ENCODE data around the gene DNMT1. TPM values are rescaled to one million over a fixed set of nuclear protein-coding genes. Genes with fewer than 3 reads are reported as not detected.

Gene DNMT1
- total RNA-seq, 1 experiment from 2014 or later = 383 TPM

DNA sequence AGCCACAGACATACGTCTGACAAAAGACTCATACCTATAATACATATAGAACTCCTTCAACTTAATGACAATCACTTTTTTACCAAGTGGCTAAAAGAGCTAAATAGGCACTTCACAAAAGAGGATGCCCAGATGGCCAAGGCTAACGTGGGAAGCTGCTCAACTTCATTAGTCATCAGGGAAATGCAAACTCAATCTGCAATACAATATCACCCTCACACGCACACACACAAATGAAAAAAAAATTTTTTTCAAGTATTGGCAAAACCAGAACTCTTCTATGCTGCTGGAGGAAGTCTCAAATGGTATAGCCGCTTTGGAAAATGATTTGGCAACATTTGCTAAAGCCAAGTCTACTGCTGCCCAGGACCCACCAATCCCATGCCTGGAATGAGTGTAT lies 14.6 kb upstream of the DNMT1 start:
- CTCF ChIA-PET = no interaction called here
- H3K36me3 ChIP-seq (ENCODE audit: insufficient read depth, low read length, poor library complexity, severe bottlenecking) = no peaks in the 10 kb centered on the region
- H3K9me3 ChIP-seq (ENCODE audit: low read depth, low read length, poor library complexity, severe bottlenecking) = no peaks in the 10 kb centered on the region
- H3K27me3 ChIP-seq (replicated peaks; ENCODE audit: insufficient read depth, low read depth, low read length, poor library complexity) = no peaks in the 10 kb centered on the region
- no peak overlapping the region for H3K4me3 ChIP-seq (ENCODE audit: low read depth, low read length, poor library complexity, severe bottlenecking)
- no peaks in the 10 kb centered on the region for H3K4me1 ChIP-seq (ENCODE audit: insufficient read depth, low read length, poor library complexity, severe bottlenecking)
- no peak for DNase-seq (ENCODE audit: low spot score)
- POLR2A ChIA-PET (ENCODE audit: low non-redundant PET) = interaction anchor here (0.7 kb wide), 1 partner anchor 57 kb away, joined by 7 read pairs; no protein-coding TSS in a partner anchor
- no TSS peak for BruUV-seq (replicated peaks)
- intact Hi-C loops (cut with micrococcal nuclease; ENCODE audit: unreplicated experiment) = no loop called here
- TF ChIP-seq EZH2 (IDR thresholded peaks at IDR 0.05; ENCODE audit: borderline replicate concordance, low read depth, low read length, poor library complexity, severe bottlenecking) = no peak
- TF ChIP-seq, protein P1, sequence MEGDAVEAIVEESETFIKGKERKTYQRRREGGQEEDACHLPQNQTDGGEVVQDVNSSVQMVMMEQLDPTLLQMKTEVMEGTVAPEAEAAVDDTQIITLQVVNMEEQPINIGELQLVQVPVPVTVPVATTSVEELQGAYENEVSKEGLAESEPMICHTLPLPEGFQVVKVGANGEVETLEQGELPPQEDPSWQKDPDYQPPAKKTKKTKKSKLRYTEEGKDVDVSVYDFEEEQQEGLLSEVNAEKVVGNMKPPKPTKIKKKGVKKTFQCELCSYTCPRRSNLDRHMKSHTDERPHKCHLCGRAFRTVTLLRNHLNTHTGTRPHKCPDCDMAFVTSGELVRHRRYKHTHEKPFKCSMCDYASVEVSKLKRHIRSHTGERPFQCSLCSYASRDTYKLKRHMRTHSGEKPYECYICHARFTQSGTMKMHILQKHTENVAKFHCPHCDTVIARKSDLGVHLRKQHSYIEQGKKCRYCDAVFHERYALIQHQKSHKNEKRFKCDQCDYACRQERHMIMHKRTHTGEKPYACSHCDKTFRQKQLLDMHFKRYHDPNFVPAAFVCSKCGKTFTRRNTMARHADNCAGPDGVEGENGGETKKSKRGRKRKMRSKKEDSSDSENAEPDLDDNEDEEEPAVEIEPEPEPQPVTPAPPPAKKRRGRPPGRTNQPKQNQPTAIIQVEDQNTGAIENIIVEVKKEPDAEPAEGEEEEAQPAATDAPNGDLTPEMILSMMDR (conservative IDR thresholded peaks at IDR 0.05; ENCODE audit: low read depth, low read length) = no peak
- H3K27ac ChIP-seq (ENCODE audit: low read depth, low read length, poor library complexity, severe bottlenecking) = no peak overlapping the region

DNA sequence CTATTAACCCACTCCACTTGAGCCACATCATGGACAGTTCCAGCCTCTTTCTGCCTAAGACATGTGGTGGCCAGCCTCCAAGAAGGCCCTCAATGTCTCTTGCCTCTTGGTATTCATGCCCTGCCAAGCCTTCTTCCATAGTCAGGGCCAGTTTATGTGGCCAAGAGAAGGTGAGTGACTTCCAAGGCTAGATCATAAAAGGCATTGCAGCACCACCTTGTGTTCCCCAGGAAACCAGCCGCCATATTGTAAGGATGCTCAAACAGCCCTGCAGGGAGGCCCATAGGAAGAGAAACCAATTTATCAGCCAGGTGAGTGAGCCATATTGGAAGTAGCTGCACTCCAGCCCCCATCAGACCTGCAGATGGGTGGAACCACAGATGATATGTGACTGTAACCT lies 12.3 kb upstream of the DNMT1 start:
- TF ChIP-seq, protein P1 (conservative IDR thresholded peaks at IDR 0.05; ENCODE audit: low read depth, low read length) = no peak
- no peak for TF ChIP-seq EZH2 (IDR thresholded peaks at IDR 0.05; ENCODE audit: borderline replicate concordance, low read depth, low read length, poor library complexity, severe bottlenecking)
- BruUV-seq (replicated peaks) = no TSS peak
- ChIA-PET CTCF (no interaction called here), POLR2A (ENCODE audit: low non-redundant PET) (no interaction called here)
- Histone ChIP-seq H3K4me1 (ENCODE audit: insufficient read depth, low read length, poor library complexity, severe bottlenecking) (no peaks in the 10 kb centered on the region), H3K36me3 (ENCODE audit: insufficient read depth, low read length, poor library complexity, severe bottlenecking) (no peaks in the 10 kb centered on the region), H3K27me3 (replicated peaks; ENCODE audit: insufficient read depth, low read depth, low read length, poor library complexity) (no peaks in the 10 kb centered on the region), H3K4me3 (ENCODE audit: low read depth, low read length, poor library complexity, severe bottlenecking) (no peak overlapping the region), H3K27ac (ENCODE audit: low read depth, low read length, poor library complexity, severe bottlenecking) (no peak overlapping the region), H3K9me3 (ENCODE audit: low read depth, low read length, poor library complexity, severe bottlenecking) (no peaks in the 10 kb centered on the region)
- intact Hi-C loops (cut with micrococcal nuclease; ENCODE audit: unreplicated experiment) = no loop called here
- DNase-seq (ENCODE audit: low spot score) = no peak

DNA sequence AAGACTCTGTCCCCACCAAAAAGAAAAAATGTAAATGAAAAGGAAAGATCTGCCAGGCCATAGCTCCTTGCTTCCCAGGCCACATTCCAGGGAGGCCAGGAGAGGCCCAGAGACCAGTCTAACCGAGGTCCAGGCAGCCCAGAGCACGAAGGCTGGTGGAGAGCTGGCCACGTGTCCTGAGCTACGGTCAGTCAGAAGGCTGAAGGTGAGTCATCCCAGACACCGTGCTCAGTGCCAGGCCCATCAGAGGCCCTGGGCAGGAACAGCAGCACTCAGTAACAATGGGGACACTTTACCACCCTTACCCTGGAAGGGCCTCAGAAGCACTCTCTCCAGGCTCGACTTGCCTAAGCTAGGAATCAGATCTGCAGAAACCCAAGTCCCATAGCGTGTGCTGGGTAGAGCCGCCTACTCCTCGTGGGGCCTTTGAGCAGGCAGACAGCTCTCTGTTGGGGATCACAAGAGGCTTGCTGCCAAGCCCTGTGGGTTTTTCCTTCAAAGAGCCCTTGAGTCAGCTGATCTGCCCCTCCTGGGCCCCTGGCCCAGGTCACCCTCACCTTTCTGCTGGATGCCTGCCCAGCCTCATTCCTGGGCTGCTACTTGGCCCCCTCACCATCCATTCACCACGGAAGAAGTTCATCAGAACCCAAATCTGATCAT lies 11.6 kb upstream of the DNMT1 start:
- no TSS peak for BruUV-seq (replicated peaks)
- ChIA-PET CTCF (interaction anchor here (0.7 kb wide), 1 partner anchor 44 kb away, joined by 3 read pairs; no protein-coding TSS in a partner anchor), POLR2A (ENCODE audit: low non-redundant PET) (no interaction called here)
- DNase-seq (ENCODE audit: low spot score) = no peak
- no peaks in the 10 kb centered on the region for H3K9me3 ChIP-seq (ENCODE audit: low read depth, low read length, poor library complexity, severe bottlenecking)
- H3K36me3 ChIP-seq (ENCODE audit: insufficient read depth, low read length, poor library complexity, severe bottlenecking) = no peaks in the 10 kb centered on the region
- H3K4me3 ChIP-seq (ENCODE audit: low read depth, low read length, poor library complexity, severe bottlenecking) = no peak overlapping the region
- TF ChIP-seq, protein P1 (conservative IDR thresholded peaks at IDR 0.05; ENCODE audit: low read depth, low read length) = no peak
- TF ChIP-seq EZH2 (IDR thresholded peaks at IDR 0.05; ENCODE audit: borderline replicate concordance, low read depth, low read length, poor library complexity, severe bottlenecking) = no peak
- intact Hi-C loops (cut with micrococcal nuclease; ENCODE audit: unreplicated experiment) = no loop called here
- no peak overlapping the region for H3K27ac ChIP-seq (ENCODE audit: low read depth, low read length, poor library complexity, severe bottlenecking)
- H3K4me1 ChIP-seq (ENCODE audit: insufficient read depth, low read length, poor library complexity, severe bottlenecking) = no peaks in the 10 kb centered on the region
- H3K27me3 ChIP-seq (replicated peaks; ENCODE audit: insufficient read depth, low read depth, low read length, poor library complexity) = no peaks in the 10 kb centered on the region

All from A673 (cell line).